HG03520 (cell line): ENCODE measurements around the gene ARHGAP33.
"Not testable (repeated sequence)": the region's sequence is repeated elsewhere in the genome, so short reads cannot be mapped to it uniquely, and the experiment has no call there.

Experiments used
- ATAC-seq: cut with Tn5 transposase; IDR thresholded peaks from one replicate; pipeline ENCODE4 v1.9.1; 2021; ENCODE audit warnings: mild to moderate bottlenecking, moderate library complexity; ENCODE audit not compliant: unreplicated experiment

ARHGAP33 gene

GRCh38 chr19:35790981-35791813 lies 15.8 kb downstream of the ARHGAP33 start:
- ATAC-seq, result no peak

GRCh38 chr19:35791814-35792279 lies 16.5 kb downstream of the ARHGAP33 start:
- no peak for ATAC-seq

GRCh38 chr19:35792312-35792711 lies 16.9 kb downstream of the ARHGAP33 start:
- no peak for ATAC-seq

- ATAC-seq, result no peak
Observed at GRCh38 chr19:35792888-35793287, 17.5 kb downstream of the ARHGAP33 start.

- ATAC-seq, result no peak
Observed at GRCh38 chr19:35793381-35794165, 18.2 kb downstream of the ARHGAP33 start.

GRCh38 chr19:35795564-35795963 lies 20.2 kb downstream of the ARHGAP33 start:
- ATAC-seq, result not testable (repeated sequence)

GRCh38 chr19:35796645-35797542 lies 21.5 kb downstream of the ARHGAP33 start:
- no peak for ATAC-seq

GRCh38 chr19:35797663-35798062 lies 22.3 kb downstream of the ARHGAP33 start:
- no peak for ATAC-seq

GRCh38 chr19:35801828-35802227 lies 26.5 kb downstream of the ARHGAP33 start:
- no peak for ATAC-seq

GRCh38 chr19:35805526-35806102 lies 30.2 kb downstream of the ARHGAP33 start:
- ATAC-seq, result no peak

GRCh38 chr19:35806597-35806996 lies 31.2 kb downstream of the ARHGAP33 start:
- ATAC-seq, result no peak

GRCh38 chr19:35807633-35808032 lies 32.3 kb downstream of the ARHGAP33 start:
- ATAC-seq, result no peak

GRCh38 chr19:35811317-35812219 lies 36.2 kb downstream of the ARHGAP33 start:
- ATAC-seq, result no peak

- no peak for ATAC-seq
Observed at GRCh38 chr19:35812220-35813042, 37.1 kb downstream of the ARHGAP33 start, which contains the start of gene PRODH2. TSS of gene PRODH2 (minus strand) at chr19:35812845. CDS start at chr19:35812805, 40 bp downstream.

- ATAC-seq, result no peak
Observed at GRCh38 chr19:35813043-35813890, 37.9 kb downstream of the ARHGAP33 start.

GRCh38 chr19:35816262-35816661 lies 40.9 kb downstream of the ARHGAP33 start:
- no peak for ATAC-seq

GRCh38 chr19:35816846-35817245 lies 41.5 kb downstream of the ARHGAP33 start:
- no peak for ATAC-seq

GRCh38 chr19:35818445-35818844 lies 43.1 kb downstream of the ARHGAP33 start:
- no peak for ATAC-seq
